Measurements from ENCODE around the gene SLCO3A1. TPM values are rescaled to one million over a fixed set of nuclear protein-coding genes. Genes with fewer than 3 reads are reported as not detected.

Gene SLCO3A1
- total RNA-seq, 1 experiment from 2014 or later = 9.1 TPM

DNA sequence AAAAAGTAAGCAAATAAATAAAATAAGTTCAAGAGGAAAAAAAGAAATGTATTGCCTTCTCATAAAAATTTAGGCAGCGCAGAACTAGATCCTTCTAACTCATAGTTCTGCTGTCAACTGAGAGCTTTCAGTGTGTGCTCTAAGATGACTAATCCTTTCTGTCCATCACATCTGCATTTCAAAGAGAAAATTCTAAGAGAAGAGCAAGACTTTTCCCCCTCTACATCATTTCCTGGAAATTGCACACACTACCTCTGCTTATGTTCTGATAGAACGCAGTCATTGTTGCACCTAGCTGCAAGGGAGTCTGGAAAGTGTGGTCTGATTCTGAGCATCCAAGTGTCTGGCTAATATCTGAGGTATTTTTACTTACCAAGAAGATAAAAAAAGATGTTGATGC, 39.6 kb upstream of the SLCO3A1 start (continued):
- TF ChIP-seq ZNF317 (CRISPR knock-in tag; IDR thresholded peaks at IDR 0.05; ENCODE audit: borderline replicate concordance, low read depth) (no peak), IRF2 (CRISPR knock-in tag; IDR thresholded peaks at IDR 0.05; ENCODE audit: borderline replicate concordance, low read depth) (no peak), PRRX2 (CRISPR knock-in tag; IDR thresholded peaks at IDR 0.05) (no peak), ZNF219 (CRISPR knock-in tag; IDR thresholded peaks at IDR 0.05; ENCODE audit: borderline replicate concordance) (no peak), ELF4 (CRISPR knock-in tag; IDR thresholded peaks at IDR 0.05; ENCODE audit: low read depth) (no peak), NR1H2 (CRISPR knock-in tag; IDR thresholded peaks at IDR 0.05) (no peak)

- no peak overlapping the region for H3K4me3 Mint-ChIP-seq
- H3K36me3 Mint-ChIP-seq = peaks cover 17% of the 10 kb centered on the region
- H3K4me1 Mint-ChIP-seq = no peaks in the 10 kb centered on the region
- ChIA-PET CTCF (interaction anchor here (0.7 kb wide), 1 partner anchor 111 kb away, joined by 3 read pairs; no protein-coding TSS in a partner anchor), POLR2A (no interaction called here)
- H3K9me3 Mint-ChIP-seq = peaks cover 45% of the 10 kb centered on the region
- DNase-seq (ENCODE audit: low spot score) (no peak), ATAC-seq (no peak)
- no peaks in the 10 kb centered on the region; the same call in 1 of the 2 replicates for H3K27me3 Mint-ChIP-seq (ENCODE audit: low read depth)
- TF ChIP-seq NFE2L1 (CRISPR knock-in tag; IDR thresholded peaks at IDR 0.05) (no peak), ZNF423 (CRISPR knock-in tag; IDR thresholded peaks at IDR 0.05) (no peak), ZNF425 (CRISPR knock-in tag; conservative IDR thresholded peaks at IDR 0.05) (no peak), TP53 (CRISPR knock-in tag; IDR thresholded peaks at IDR 0.05) (no peak), PRRX2 (CRISPR knock-in tag; IDR thresholded peaks at IDR 0.05) (no peak), IRF1 (CRISPR knock-in tag; IDR thresholded peaks at IDR 0.05) (no peak), MXD4 (CRISPR knock-in tag; IDR thresholded peaks at IDR 0.05; ENCODE audit: borderline replicate concordance) (no peak)
- no peak overlapping the region for H3K27ac Mint-ChIP-seq
Measured at GRCh38 chr15:91816942-91817341, 36.6 kb upstream of the SLCO3A1 start.

GRCh38 chr15:91821458-91821857, 32.0 kb upstream of the SLCO3A1 start:
- no peak overlapping the region for H3K4me3 Mint-ChIP-seq
- H3K27ac Mint-ChIP-seq = no peak overlapping the region
- ATAC-seq = no peak
- no peak for DNase-seq (ENCODE audit: low spot score)
- peaks cover 14% of the 10 kb centered on the region for H3K4me1 Mint-ChIP-seq
- POLR2A ChIA-PET = no interaction called here
- H3K36me3 Mint-ChIP-seq = no peaks in the 10 kb centered on the region
- TF ChIP-seq FOXK1 (CRISPR knock-in tag; IDR thresholded peaks at IDR 0.05) (no peak), ZNF532 (CRISPR knock-in tag; IDR thresholded peaks at IDR 0.05; ENCODE audit: borderline replicate concordance) (no peak)
- H3K27me3 Mint-ChIP-seq (ENCODE audit: low read depth) = no peaks in the 10 kb centered on the region; the same call in 1 of the 2 replicates
- CTCF ChIA-PET = interaction anchor here (2.1 kb wide), 1 partner anchor 33 kb away, joined by 7 read pairs; the partner anchor contains the start of gene SLCO3A1
- H3K9me3 Mint-ChIP-seq = peaks cover 7% of the 10 kb centered on the region

- peaks cover 14% of the 10 kb centered on the region for H3K4me1 Mint-ChIP-seq
- no peak overlapping the region for H3K4me3 Mint-ChIP-seq
- ATAC-seq (no peak; the same call in 1 of the 2 replicates), DNase-seq (ENCODE audit: low spot score) (no peak)
- no peaks in the 10 kb centered on the region for H3K36me3 Mint-ChIP-seq
- no peaks in the 10 kb centered on the region; the same call in 1 of the 2 replicates for H3K9me3 Mint-ChIP-seq
- no peaks in the 10 kb centered on the region; the same call in 1 of the 2 replicates for H3K27me3 Mint-ChIP-seq (ENCODE audit: low read depth)
- POLR2A ChIA-PET = no interaction called here
- no peak overlapping the region for H3K27ac Mint-ChIP-seq
- CTCF ChIA-PET = interaction anchor here (1.9 kb wide), 1 partner anchor 118 kb away, joined by 5 read pairs; no protein-coding TSS in a partner anchor
- TF ChIP-seq TEAD4 (CRISPR knock-in tag; IDR thresholded peaks at IDR 0.05) (no peak), EMX1 (CRISPR knock-in tag; IDR thresholded peaks at IDR 0.05) (no peak), GTF2I (CRISPR knock-in tag; conservative IDR thresholded peaks at IDR 0.05) (no peak), ZNF121 (CRISPR knock-in tag; IDR thresholded peaks at IDR 0.05) (no peak), ELF4 (CRISPR knock-in tag; IDR thresholded peaks at IDR 0.05; ENCODE audit: low read depth) (no peak)
- TF ChIP-seq, protein P1, sequence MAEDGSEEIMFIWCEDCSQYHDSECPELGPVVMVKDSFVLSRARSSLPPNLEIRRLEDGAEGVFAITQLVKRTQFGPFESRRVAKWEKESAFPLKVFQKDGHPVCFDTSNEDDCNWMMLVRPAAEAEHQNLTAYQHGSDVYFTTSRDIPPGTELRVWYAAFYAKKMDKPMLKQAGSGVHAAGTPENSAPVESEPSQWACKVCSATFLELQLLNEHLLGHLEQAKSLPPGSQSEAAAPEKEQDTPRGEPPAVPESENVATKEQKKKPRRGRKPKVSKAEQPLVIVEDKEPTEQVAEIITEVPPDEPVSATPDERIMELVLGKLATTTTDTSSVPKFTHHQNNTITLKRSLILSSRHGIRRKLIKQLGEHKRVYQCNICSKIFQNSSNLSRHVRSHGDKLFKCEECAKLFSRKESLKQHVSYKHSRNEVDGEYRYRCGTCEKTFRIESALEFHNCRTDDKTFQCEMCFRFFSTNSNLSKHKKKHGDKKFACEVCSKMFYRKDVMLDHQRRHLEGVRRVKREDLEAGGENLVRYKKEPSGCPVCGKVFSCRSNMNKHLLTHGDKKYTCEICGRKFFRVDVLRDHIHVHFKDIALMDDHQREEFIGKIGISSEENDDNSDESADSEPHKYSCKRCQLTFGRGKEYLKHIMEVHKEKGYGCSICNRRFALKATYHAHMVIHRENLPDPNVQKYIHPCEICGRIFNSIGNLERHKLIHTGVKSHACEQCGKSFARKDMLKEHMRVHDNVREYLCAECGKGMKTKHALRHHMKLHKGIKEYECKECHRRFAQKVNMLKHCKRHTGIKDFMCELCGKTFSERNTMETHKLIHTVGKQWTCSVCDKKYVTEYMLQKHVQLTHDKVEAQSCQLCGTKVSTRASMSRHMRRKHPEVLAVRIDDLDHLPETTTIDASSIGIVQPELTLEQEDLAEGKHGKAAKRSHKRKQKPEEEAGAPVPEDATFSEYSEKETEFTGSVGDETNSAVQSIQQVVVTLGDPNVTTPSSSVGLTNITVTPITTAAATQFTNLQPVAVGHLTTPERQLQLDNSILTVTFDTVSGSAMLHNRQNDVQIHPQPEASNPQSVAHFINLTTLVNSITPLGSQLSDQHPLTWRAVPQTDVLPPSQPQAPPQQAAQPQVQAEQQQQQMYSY (CRISPR knock-in tag; IDR thresholded peaks at IDR 0.05) = no peak
Measured at GRCh38 chr15:91824256-91824655, 29.3 kb upstream of the SLCO3A1 start.
